Uterus (tissue), 2 donors: Measurements from ENCODE around the gene FGB.

Experiments
- POLR2A ChIP-seq, 2 donors: fragments of 450-650 bp; IDR thresholded peaks; one replicate each; pipeline ENCODE4 v1.6.1; 2016; ENCODE audit warnings: antibody characterized with exemption in 2 of 2, mild to moderate bottlenecking in 1 of 2, moderate library complexity in 1 of 2
- TF ChIP-seq, protein P1 (sequence below), 4 experiments: fragments of 200-600 bp in 2 of 4; fragments of 450-650 bp in 2 of 4; sonication (generic) in 2 of 4; IDR thresholded peaks; one replicate each; pipeline ENCODE4 v1.5.1; 2016 to 2019; ENCODE audit warnings: antibody characterized with exemption in 4 of 4, mild to moderate bottlenecking in 2 of 4, moderate library complexity in 1 of 4

DNA sequence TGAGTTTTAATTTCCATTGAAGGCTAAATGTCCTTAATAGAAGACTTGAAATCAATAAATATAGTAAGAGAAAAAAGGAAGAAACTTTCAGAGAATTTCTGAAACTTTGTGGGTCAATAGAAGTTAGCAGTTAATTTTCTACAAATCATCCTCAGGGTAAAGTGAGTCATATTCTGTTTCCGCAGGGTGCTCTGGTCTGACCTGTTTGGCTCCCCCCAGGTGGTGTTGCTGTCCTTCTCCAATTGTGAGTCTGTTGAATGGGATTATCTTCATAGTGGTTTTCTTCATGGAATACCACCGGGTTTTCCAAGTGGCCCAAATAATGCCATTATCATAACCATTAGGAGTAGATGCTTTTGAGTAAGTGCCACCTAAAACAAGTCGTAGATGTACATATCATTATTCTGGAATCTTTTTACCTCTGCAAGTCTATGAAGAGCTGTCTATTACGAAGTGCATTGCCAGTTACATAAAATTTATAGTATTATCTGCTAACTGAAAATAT is 41.9 kb downstream of the FGB start:
- TF ChIP-seq, protein P1, sequence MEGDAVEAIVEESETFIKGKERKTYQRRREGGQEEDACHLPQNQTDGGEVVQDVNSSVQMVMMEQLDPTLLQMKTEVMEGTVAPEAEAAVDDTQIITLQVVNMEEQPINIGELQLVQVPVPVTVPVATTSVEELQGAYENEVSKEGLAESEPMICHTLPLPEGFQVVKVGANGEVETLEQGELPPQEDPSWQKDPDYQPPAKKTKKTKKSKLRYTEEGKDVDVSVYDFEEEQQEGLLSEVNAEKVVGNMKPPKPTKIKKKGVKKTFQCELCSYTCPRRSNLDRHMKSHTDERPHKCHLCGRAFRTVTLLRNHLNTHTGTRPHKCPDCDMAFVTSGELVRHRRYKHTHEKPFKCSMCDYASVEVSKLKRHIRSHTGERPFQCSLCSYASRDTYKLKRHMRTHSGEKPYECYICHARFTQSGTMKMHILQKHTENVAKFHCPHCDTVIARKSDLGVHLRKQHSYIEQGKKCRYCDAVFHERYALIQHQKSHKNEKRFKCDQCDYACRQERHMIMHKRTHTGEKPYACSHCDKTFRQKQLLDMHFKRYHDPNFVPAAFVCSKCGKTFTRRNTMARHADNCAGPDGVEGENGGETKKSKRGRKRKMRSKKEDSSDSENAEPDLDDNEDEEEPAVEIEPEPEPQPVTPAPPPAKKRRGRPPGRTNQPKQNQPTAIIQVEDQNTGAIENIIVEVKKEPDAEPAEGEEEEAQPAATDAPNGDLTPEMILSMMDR (IDR thresholded peaks at IDR 0.05) = no peak
- no peak for TF ChIP-seq POLR2A (IDR thresholded peaks at IDR 0.05)
